A549 (cell line): Measurements from ENCODE around the gene ZFP62. TPM values are rescaled to one million over a fixed set of nuclear protein-coding genes. Genes with fewer than 3 reads are reported as not detected.
A peak's percentile ranks its signal among the peaks of the same experiment; 100 is the strongest.

Source experiments
- ATAC-seq, 2 experiments: fragments of 200-7000 bp in 1 of 2; fragments of >200 bp in 1 of 2; cut with Nextera tagmentation in 1 of 2; cut with Tn5 transposase in 1 of 2; 3 replicates each; pipeline versions ENCODE4 v1.8.0 to v1.9.1; 2018 to 2020; ENCODE audit warnings: mild to moderate bottlenecking in 1 of 2, moderate library complexity in 1 of 2
- CTCF ChIA-PET: fragments of 300-600 bp; sonication (Branson Sonifier 250); formaldehyde crosslinking; extraction: SDS; loops from one replicate; lab custom pipeline; 2021; ENCODE audit warnings: antibody characterized with exemption, inconsistent platforms; lab: Yijun Ruan, JAX
- POLR2A ChIA-PET: fragments of 350-600 bp; formaldehyde crosslinking; extraction: SDS; loops from one replicate; lab custom pipeline; 2021; ENCODE audit warnings: antibody characterized with exemption, inconsistent platforms; lab: Yijun Ruan, JAX
- DNase-seq, 2 experiments: peaks; one replicate each; pipeline versions ENCODE4 v3.0.0 to v3.0.0-alpha.2; 2011 to 2016; ENCODE audit warnings: low read depth in 1 of 2, low spot score in 1 of 2
- FAIRE-seq: peaks from 2 replicates; lab custom pipeline; 2011; peaks lifted over from hg19 to GRCh38; lab: Jason Lieb, UNC
- H3K27ac ChIP-seq, 2 experiments: fragments of >200 bp; sonication (Bioruptor Twin); formaldehyde crosslinking; 3 replicates each; pipeline ENCODE4 v1.5.1; 2016 to 2017
- H3K4me1 ChIP-seq: fragments of >200 bp; sonication (Bioruptor Twin); formaldehyde crosslinking; 3 replicates; pipeline ENCODE4 v1.6.1; 2016
- H3K4me2 ChIP-seq: fragments of >200 bp; sonication (Bioruptor Twin); formaldehyde crosslinking; 3 replicates; pipeline ENCODE4 v1.6.1; 2016
- H3K4me3 ChIP-seq: fragments of >200 bp; sonication (Bioruptor Twin); formaldehyde crosslinking; 3 replicates; pipeline ENCODE4 v1.5.1; 2016
- H3K9me3 ChIP-seq: fragments of >200 bp; sonication (Bioruptor Twin); formaldehyde crosslinking; 3 replicates; pipeline ENCODE4 v1.6.1; 2016
- BHLHE40 ChIP-seq: IDR thresholded peaks from 2 replicates; pipeline ENCODE4 v1.6.1; 2012; ENCODE audit warnings: low read depth, low read length, inconsistent platforms
- CEBPB ChIP-seq, 2 experiments: fragments of >200 bp in 1 of 2; sonication (Bioruptor Twin) in 1 of 2; formaldehyde crosslinking in 1 of 2; IDR thresholded peaks; 2 replicates each; pipeline ENCODE4 v1.6.1; 2012 to 2016
- CHD2 ChIP-seq: fragments of 150-350 bp; IDR thresholded peaks from 2 replicates; pipeline ENCODE4 v1.6.1; 2014; ENCODE audit warnings: low read length; ENCODE audit not compliant: partially characterized antibody
- EHF ChIP-seq: fragments of 250-450 bp; sonication (Bioruptor Pico); IDR thresholded peaks from 2 replicates; pipeline ENCODE4 v1.5.0; 2020; ENCODE audit warnings: mild to moderate bottlenecking
- EP300 ChIP-seq, 2 experiments: fragments of >200 bp; sonication (Bioruptor Twin); formaldehyde crosslinking; IDR thresholded peaks; 2 replicates in 1 of 2; 3 replicates in 1 of 2; pipeline ENCODE4 v1.6.1; 2016 to 2017
- FOSB ChIP-seq: fragments of 250-450 bp; sonication (Bioruptor Pico); IDR thresholded peaks from 2 replicates; pipeline ENCODE4 v1.5.0; 2020; ENCODE audit warnings: mild to moderate bottlenecking, moderate library complexity
- FOXS1 ChIP-seq: fragments of 250-450 bp; sonication (Bioruptor Pico); IDR thresholded peaks from 2 replicates; pipeline ENCODE4 v1.5.0; 2020; ENCODE audit warnings: mild to moderate bottlenecking, moderate library complexity
- HDAC2 ChIP-seq: fragments of 200-600 bp; sonication (generic); IDR thresholded peaks from 2 replicates; pipeline ENCODE4 v1.6.1; 2016
- HOXB5 ChIP-seq: fragments of 250-450 bp; sonication (Bioruptor Pico); IDR thresholded peaks from 2 replicates; pipeline ENCODE4 v1.5.0; 2020; ENCODE audit warnings: mild to moderate bottlenecking, moderate library complexity
- JUNB ChIP-seq: fragments of >200 bp; sonication (Bioruptor Twin); formaldehyde crosslinking; IDR thresholded peaks from 2 replicates; pipeline ENCODE4 v1.6.1; 2016
- KDM1A ChIP-seq: fragments of 200-600 bp; sonication (generic); IDR thresholded peaks from 2 replicates; pipeline ENCODE4 v1.6.1; 2016; ENCODE audit warnings: low read depth, mild to moderate bottlenecking
- KDM5A ChIP-seq: fragments of 200-600 bp; sonication (generic); IDR thresholded peaks from 2 replicates; pipeline ENCODE4 v1.6.1; 2016; ENCODE audit warnings: antibody characterized with exemption, mild to moderate bottlenecking
- MYC ChIP-seq: IDR thresholded peaks from 2 replicates; pipeline ENCODE4 v1.6.1; 2012; ENCODE audit warnings: mild to moderate bottlenecking, inconsistent platforms, low read length, improper control_type of control experiment, borderline replicate concordance
- NFE2L2 ChIP-seq: fragments of 150-350 bp; conservative IDR thresholded peaks from 2 replicates; pipeline ENCODE4 v1.6.1; 2014; ENCODE audit warnings: low read length
- RAD21 ChIP-seq, 2 experiments: fragments of >200 bp in 1 of 2; sonication (Bioruptor Twin) in 1 of 2; formaldehyde crosslinking in 1 of 2; IDR thresholded peaks in 1 of 2; conservative IDR thresholded peaks in 1 of 2; 2 replicates in 1 of 2; 3 replicates in 1 of 2; pipeline ENCODE4 v1.6.1; 2012 to 2018; ENCODE audit warnings: inconsistent platforms in 1 of 2
- ZC3H11A ChIP-seq: fragments of 450-650 bp; IDR thresholded peaks from 2 replicates; pipeline ENCODE4 v1.6.1; 2014; ENCODE audit warnings: antibody characterized with exemption, mild to moderate bottlenecking
- ZSCAN20 ChIP-seq: fragments of 250-450 bp; sonication (Bioruptor Pico); IDR thresholded peaks from 2 replicates; pipeline ENCODE4 v1.8.0; 2022; ENCODE audit warnings: mild to moderate bottlenecking, moderate library complexity
- WGBS: methylation state at CpG from one replicate; pipeline ENCODE4 v1.1.6; 2017; ENCODE audit errors: missing lambda C conversion rate; 5-methylcytosine and 5-hydroxymethylcytosine counted together
- polyA plus RNA-seq, 4 experiments: library from polyadenylated mRNA; depleted of rRNA in 3 of 4; stranded (reverse); fragments of >200 nt; fragmentation: RNase III in 1 of 4; extraction: RNeasy Plus Mini Kit Qiagen cat#74134 plus additional on column Dnase treatment in 1 of 4; gene quantifications; 2 replicates in 3 of 4; 3 replicates in 1 of 4; pipeline ENCODE4 v1.2.3, GENCODE V29; 2011 to 2017
- TF ChIP-seq, protein P1 (sequence below): IDR thresholded peaks from 2 replicates; pipeline ENCODE4 v1.6.1; 2012; ENCODE audit warnings: low read depth, borderline replicate concordance
- TF ChIP-seq, protein P2 (sequence below): fragments of 250-450 bp; sonication (Bioruptor Pico); IDR thresholded peaks from 2 replicates; pipeline ENCODE4 v1.5.0; 2021; ENCODE audit warnings: mild to moderate bottlenecking, moderate library complexity, borderline replicate concordance
- TF ChIP-seq, protein P3 (sequence below): fragments of >200 bp; sonication (Bioruptor Twin); formaldehyde crosslinking; IDR thresholded peaks from 2 replicates; pipeline ENCODE4 v1.6.1; 2016
- TF ChIP-seq, protein P4 (sequence below): fragments of 450-650 bp; IDR thresholded peaks from 2 replicates; pipeline ENCODE4 v1.6.1; 2014; ENCODE audit warnings: antibody characterized with exemption
- TF ChIP-seq, protein P5 (sequence below): fragments of 200-600 bp; sonication (generic); IDR thresholded peaks from 2 replicates; pipeline ENCODE4 v1.6.1; 2016; ENCODE audit warnings: antibody characterized with exemption, mild to moderate bottlenecking, moderate library complexity

Gene ZFP62
- polyA plus RNA-seq, 2 of the 4 experiments (the other 2 are of a cell fraction): 13.9 to 23.4 TPM

DNA sequence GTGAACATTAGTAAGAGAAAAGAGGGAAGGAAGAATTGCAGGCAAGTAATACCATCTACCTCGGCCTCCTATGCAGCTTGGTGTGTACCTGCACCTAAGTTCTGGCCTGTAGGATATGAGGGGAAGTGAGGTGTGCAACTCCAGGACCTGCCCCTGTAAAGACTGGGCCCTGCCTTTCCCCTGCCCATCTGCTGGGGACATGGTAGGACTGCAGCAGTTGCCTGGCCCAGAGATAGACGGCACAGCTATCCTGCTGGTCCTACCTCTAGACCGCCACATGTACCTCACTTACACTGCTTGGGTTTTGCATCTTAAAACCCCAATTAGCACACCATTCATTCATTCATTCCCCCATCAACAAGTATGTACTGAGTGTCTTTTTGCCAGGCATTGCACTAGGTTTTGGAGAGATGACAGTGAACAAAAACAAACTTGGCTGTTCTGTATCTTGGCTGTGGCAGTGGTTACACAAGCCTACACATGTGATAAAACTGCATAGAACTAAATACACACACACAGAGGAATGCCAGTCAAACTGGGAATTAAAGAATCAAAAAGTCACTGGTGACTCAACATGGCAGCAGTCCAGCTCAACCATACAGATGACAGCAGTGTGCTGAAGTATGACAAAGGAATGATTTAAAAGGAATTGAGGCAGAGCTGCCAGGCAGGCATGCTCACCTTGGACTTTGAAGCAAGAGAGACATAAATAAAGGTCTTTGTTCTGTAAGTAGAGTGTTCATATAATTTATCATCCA is 35.1 kb downstream of the ZFP62 start:
- H3K4me2 ChIP-seq: peak overlapping the region; percentile 23; the same call in 1 of the 3 replicates
- no peak for DNase-seq
- POLR2A ChIA-PET: interaction anchor here (3.8 kb wide), 1 partner anchor 15 kb away, joined by 14 read pairs; no protein-coding TSS in a partner anchor
- 75% methylated on average over 3 of the region's 3 CpGs for WGBS
- TF ChIP-seq, protein P1, sequence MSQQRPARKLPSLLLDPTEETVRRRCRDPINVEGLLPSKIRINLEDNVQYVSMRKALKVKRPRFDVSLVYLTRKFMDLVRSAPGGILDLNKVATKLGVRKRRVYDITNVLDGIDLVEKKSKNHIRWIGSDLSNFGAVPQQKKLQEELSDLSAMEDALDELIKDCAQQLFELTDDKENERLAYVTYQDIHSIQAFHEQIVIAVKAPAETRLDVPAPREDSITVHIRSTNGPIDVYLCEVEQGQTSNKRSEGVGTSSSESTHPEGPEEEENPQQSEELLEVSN: no peak
- TF ChIP-seq, protein P2, sequence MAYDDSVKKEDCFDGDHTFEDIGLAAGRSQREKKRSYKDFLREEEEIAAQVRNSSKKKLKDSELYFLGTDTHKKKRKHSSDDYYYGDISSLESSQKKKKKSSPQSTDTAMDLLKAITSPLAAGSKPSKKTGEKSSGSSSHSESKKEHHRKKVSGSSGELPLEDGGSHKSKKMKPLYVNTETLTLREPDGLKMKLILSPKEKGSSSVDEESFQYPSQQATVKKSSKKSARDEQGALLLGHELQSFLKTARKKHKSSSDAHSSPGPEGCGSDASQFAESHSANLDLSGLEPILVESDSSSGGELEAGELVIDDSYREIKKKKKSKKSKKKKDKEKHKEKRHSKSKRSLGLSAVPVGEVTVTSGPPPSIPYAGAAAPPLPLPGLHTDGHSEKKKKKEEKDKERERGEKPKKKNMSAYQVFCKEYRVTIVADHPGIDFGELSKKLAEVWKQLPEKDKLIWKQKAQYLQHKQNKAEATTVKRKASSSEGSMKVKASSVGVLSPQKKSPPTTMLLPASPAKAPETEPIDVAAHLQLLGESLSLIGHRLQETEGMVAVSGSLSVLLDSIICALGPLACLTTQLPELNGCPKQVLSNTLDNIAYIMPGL (CRISPR knock-in tag): no peak
- TF ChIP-seq ZSCAN20 (CRISPR knock-in tag): no peak
- TF ChIP-seq BHLHE40: no peak
- no peak for TF ChIP-seq HOXB5 (CRISPR knock-in tag)
- no peak for TF ChIP-seq EP300 (IDR thresholded peaks at IDR 0.05)
- no peak for TF ChIP-seq CHD2
- no peak for TF ChIP-seq EHF
- TF ChIP-seq, protein P3, sequence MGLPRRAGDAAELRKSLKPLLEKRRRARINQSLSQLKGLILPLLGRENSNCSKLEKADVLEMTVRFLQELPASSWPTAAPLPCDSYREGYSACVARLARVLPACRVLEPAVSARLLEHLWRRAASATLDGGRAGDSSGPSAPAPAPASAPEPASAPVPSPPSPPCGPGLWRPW: no peak
- TF ChIP-seq FOSB: no peak
- no peak for TF ChIP-seq CEBPB (IDR thresholded peaks at IDR 0.05)
- TF ChIP-seq, protein P4, sequence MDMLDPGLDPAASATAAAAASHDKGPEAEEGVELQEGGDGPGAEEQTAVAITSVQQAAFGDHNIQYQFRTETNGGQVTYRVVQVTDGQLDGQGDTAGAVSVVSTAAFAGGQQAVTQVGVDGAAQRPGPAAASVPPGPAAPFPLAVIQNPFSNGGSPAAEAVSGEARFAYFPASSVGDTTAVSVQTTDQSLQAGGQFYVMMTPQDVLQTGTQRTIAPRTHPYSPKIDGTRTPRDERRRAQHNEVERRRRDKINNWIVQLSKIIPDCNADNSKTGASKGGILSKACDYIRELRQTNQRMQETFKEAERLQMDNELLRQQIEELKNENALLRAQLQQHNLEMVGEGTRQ: no peak
- no peak for TF ChIP-seq NFE2L2
- TF ChIP-seq ZC3H11A: no peak
- no peak for TF ChIP-seq JUNB
- no peak for TF ChIP-seq MYC
- TF ChIP-seq, all 56 proteins: peak for 0
- no peak for FAIRE-seq
- Histone ChIP-seq H3K9me3 (no peaks in the 10 kb centered on the region), H3K4me3 (no peak overlapping the region), H3K27ac (no peak overlapping the region), H3K4me1 (peaks cover 25% of the 10 kb centered on the region)
- CTCF ChIA-PET: interaction anchor here (0.6 to 2.1 kb wide), 5 partner anchors 10 to 1262 kb away, joined by 3 to 10 read pairs (median 5); no protein-coding TSS in a partner anchor
- peak; percentile 51 to 54; a peak in 4 of 6 replicates for ATAC-seq

DNA sequence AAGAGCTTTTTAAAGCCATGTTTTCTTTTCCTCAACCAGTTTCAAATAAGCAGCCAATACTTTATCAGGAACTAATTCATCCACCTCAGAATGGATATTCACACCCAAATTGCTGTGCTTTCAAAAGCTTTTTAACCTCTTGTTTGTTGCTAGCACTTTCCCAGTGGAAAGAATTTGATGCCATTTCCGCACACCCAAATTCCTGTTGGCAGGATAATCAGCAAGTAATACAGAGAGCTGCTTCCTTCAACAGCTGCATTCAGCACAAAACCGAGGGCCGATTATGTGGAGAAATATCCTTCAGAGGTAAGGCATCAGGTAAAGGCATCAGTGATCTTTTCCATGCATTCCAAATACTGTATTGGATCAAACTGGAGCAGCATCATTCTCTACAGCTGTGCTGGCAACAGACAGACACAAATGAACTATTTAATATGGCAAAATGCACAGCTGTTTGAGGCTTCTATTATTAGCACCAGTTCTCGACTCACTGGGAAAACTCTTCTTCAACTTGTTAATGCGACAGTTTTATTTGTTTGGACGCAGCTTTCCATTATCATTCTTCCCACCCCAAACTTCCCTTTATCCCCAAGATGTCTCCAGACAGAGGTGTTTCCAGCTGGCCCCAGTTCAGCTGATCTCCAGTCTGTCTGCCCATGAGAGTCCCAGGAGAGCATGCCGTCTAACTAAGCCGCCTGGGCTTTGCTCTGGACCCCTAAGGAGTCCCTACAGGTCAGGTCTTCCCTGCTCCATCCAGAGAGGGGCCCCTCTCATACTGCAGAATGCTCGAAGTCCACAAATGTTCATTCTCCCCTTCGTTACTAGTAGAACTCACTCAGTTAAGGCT is 36.2 kb downstream of the ZFP62 start:
- H3K4me2 ChIP-seq: no peak overlapping the region
- CTCF ChIA-PET: interaction anchor here (2.1 kb wide), 1 partner anchor 40 kb away, joined by 6 read pairs; no protein-coding TSS in a partner anchor

More for the DNA sequence above, 36.2 kb downstream of the ZFP62 start:
- H3K4me3 ChIP-seq: no peak overlapping the region
- H3K4me1 ChIP-seq: peaks cover 17% of the 10 kb centered on the region; the same call in 2 of the 3 replicates
- DNase-seq: no peak
- H3K27ac ChIP-seq: no peak overlapping the region
- POLR2A ChIA-PET: interaction anchor here (0.5 to 3.8 kb wide), 2 partner anchors 14 to 35 kb away, joined by 5 to 14 read pairs; no protein-coding TSS in a partner anchor
- no peak for TF ChIP-seq CEBPB (IDR thresholded peaks at IDR 0.05)
- TF ChIP-seq KDM5A: no peak
- no peak for TF ChIP-seq KDM1A
- TF ChIP-seq EHF: no peak
- TF ChIP-seq FOXS1 (CRISPR knock-in tag): no peak
- TF ChIP-seq CHD2: no peak
- no peak for TF ChIP-seq RAD21 (conservative IDR thresholded peaks at IDR 0.05 in 1 of 2, IDR thresholded peaks at IDR 0.05 in 1 of 2)
- TF ChIP-seq, protein P2 (CRISPR knock-in tag): no peak
- TF ChIP-seq, protein P5, sequence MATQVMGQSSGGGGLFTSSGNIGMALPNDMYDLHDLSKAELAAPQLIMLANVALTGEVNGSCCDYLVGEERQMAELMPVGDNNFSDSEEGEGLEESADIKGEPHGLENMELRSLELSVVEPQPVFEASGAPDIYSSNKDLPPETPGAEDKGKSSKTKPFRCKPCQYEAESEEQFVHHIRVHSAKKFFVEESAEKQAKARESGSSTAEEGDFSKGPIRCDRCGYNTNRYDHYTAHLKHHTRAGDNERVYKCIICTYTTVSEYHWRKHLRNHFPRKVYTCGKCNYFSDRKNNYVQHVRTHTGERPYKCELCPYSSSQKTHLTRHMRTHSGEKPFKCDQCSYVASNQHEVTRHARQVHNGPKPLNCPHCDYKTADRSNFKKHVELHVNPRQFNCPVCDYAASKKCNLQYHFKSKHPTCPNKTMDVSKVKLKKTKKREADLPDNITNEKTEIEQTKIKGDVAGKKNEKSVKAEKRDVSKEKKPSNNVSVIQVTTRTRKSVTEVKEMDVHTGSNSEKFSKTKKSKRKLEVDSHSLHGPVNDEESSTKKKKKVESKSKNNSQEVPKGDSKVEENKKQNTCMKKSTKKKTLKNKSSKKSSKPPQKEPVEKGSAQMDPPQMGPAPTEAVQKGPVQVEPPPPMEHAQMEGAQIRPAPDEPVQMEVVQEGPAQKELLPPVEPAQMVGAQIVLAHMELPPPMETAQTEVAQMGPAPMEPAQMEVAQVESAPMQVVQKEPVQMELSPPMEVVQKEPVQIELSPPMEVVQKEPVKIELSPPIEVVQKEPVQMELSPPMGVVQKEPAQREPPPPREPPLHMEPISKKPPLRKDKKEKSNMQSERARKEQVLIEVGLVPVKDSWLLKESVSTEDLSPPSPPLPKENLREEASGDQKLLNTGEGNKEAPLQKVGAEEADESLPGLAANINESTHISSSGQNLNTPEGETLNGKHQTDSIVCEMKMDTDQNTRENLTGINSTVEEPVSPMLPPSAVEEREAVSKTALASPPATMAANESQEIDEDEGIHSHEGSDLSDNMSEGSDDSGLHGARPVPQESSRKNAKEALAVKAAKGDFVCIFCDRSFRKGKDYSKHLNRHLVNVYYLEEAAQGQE: no peak
- no peak for TF ChIP-seq HDAC2
- TF ChIP-seq, all 56 proteins: peak for 0
- 78% methylated on average over 10 of the region's 10 CpGs for WGBS
- no peaks in the 10 kb centered on the region for H3K9me3 ChIP-seq
- FAIRE-seq (no peak), ATAC-seq (no peak)
